ENCODE data around the gene MARCHF11. TPM values are rescaled to one million over a fixed set of nuclear protein-coding genes. Genes with fewer than 3 reads are reported as not detected.
A peak's percentile ranks its signal among the peaks of the same experiment; 100 is the strongest.

MARCHF11 gene
- total and polyA plus RNA-seq, 2 experiments from 2014 or later, result 5.1 to 6.4 TPM

- no peaks in the 10 kb centered on the region for H3K27me3 ChIP-seq
- no peak overlapping the region for H3K27ac ChIP-seq
- H3K4me1 ChIP-seq (ENCODE audit: low read depth), result no peaks in the 10 kb centered on the region
- no peaks in the 10 kb centered on the region for H3K9me3 ChIP-seq (ENCODE audit: low read depth)
- DNase-seq (ENCODE audit: low read depth in 1 of 2, low spot score in 1 of 2), result no peak
- no peak overlapping the region for H3K4me3 ChIP-seq
- TF ChIP-seq CTCF (IDR thresholded peaks at IDR 0.05; ENCODE audit: low read depth, low read length), result no peak
- H3K36me3 ChIP-seq, result no peaks in the 10 kb centered on the region
These were observed 112.2 kb downstream of the MARCHF11 start for GRCh38 chr5:16067415-16067814.

DNA sequence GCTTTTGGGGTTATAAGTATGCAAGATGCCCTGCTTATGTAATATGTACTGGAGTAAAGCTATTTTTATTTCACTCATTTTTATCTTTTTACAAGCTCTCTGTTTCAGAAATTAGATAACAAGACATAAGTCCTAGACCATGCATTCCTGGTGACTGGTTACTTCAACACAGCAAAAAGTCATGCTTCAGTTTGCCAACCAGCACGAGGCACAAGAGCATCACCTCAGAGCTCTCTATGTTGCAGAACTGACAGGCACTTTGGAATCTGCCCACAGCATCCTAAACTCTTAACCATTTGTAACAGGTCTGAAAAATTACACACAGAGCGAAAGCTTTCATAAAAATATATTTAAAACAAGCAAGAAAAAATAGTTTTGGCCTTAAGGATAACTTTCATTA, 112.8 kb downstream of the MARCHF11 start:
- no peak for TF ChIP-seq CTCF (IDR thresholded peaks at IDR 0.05; ENCODE audit: low read depth, low read length)

DNA sequence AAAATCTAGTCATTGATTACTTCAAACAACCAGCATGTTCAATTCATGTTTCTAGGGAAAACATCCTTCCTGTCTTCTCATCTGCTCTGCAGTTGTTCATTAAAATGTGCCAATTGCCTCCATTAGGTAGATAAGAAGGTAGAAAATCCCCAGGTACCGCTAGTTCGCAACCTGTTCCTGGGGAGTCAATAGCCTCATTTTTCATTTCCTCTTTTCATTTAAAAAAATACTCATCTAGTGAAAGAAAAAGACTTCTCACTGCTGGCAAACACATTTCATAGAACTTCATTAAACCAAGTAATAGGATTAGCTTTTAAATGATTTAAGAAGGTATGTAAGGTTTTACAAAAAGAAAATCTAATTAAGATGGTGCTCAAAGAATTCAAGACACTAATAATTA, 113.3 kb downstream of the MARCHF11 start:
- H3K9me3 ChIP-seq (ENCODE audit: low read depth), result no peaks in the 10 kb centered on the region
- H3K27ac ChIP-seq, result no peak overlapping the region
- H3K27me3 ChIP-seq, result no peaks in the 10 kb centered on the region
- H3K36me3 ChIP-seq, result no peaks in the 10 kb centered on the region
- DNase-seq (ENCODE audit: low read depth in 1 of 2, low spot score in 1 of 2), result no peak
- no peak overlapping the region for H3K4me3 ChIP-seq
- no peaks in the 10 kb centered on the region for H3K4me1 ChIP-seq (ENCODE audit: low read depth)
- no peak for TF ChIP-seq CTCF (IDR thresholded peaks at IDR 0.05; ENCODE audit: low read depth, low read length)

More for the DNA sequence above, 112.8 kb downstream of the MARCHF11 start:
- Histone ChIP-seq H3K27me3 (no peaks in the 10 kb centered on the region), H3K4me3 (no peak overlapping the region), H3K27ac (no peak overlapping the region), H3K4me1 (ENCODE audit: low read depth) (no peaks in the 10 kb centered on the region), H3K9me3 (ENCODE audit: low read depth) (no peaks in the 10 kb centered on the region), H3K36me3 (no peaks in the 10 kb centered on the region)
- no peak for DNase-seq (ENCODE audit: low read depth in 1 of 2, low spot score in 1 of 2)

DNA sequence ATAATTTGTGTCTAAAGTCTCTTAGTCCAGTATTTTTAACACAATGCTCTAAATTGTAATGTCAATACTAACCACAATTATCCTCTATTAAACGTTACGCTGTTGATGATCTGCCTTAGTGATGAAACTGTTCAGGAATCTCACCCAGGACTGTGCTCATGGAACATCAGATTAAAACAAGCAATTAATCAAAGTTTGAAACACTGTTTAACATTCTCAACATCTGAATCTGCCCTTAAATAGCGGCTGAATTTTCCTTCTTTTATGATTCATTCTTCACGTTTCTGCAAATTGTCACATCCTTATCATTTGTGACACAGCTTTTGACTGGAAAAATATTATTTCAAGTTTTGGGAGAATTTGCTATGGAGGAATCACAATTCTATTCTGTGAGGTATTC, 113.8 kb downstream of the MARCHF11 start:
- no peak for DNase-seq (ENCODE audit: low read depth in 1 of 2, low spot score in 1 of 2)
- no peak for TF ChIP-seq CTCF (IDR thresholded peaks at IDR 0.05; ENCODE audit: low read depth, low read length)
- Histone ChIP-seq H3K4me1 (ENCODE audit: low read depth) (no peaks in the 10 kb centered on the region), H3K27ac (no peak overlapping the region), H3K36me3 (no peaks in the 10 kb centered on the region), H3K9me3 (ENCODE audit: low read depth) (no peaks in the 10 kb centered on the region), H3K27me3 (no peaks in the 10 kb centered on the region), H3K4me3 (no peak overlapping the region)

DNA sequence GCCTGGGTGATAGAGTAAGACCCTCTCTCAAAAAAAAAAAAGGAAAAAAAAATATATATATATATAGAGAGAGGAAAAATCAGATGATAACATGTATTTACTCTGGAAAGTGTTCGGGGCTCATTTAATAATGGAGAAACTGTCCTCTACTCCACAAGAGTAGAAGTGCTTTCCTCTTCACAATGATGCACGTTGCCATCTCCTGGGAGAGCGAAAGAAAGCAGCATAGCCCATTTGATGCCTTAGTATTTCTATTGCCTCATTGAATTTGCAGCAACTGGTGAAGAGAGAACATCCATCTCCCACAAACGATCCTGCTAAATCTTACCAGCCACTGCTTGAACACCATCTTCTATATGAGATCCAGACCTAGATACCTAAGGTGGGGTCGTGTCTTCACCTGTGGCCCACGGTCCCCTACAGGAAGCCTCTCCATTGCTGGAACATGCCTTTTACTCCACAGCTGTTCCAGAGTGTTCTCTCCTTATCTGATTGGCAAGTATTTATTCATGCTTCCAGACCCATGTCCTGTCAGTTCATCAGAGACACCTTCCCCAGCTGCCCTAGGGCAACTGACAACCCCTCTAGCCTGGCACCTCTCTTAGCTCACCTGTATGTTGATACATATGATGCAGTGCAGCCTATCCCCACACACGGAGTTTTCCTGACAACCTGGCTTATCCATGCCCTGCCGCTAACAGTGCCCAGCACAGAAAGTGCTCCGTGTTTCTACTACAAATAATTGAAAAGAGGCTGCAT, 115.3 kb downstream of the MARCHF11 start:
- peak in 1 of 2 donors; percentile 2 for DNase-seq (ENCODE audit: low read depth in 1 of 2, low spot score in 1 of 2)
- Histone ChIP-seq H3K27me3 (no peaks in the 10 kb centered on the region), H3K36me3 (no peaks in the 10 kb centered on the region), H3K9me3 (ENCODE audit: low read depth) (no peaks in the 10 kb centered on the region), H3K4me3 (no peak overlapping the region), H3K27ac (no peak overlapping the region), H3K4me1 (ENCODE audit: low read depth) (no peaks in the 10 kb centered on the region)
- no peak for TF ChIP-seq CTCF (IDR thresholded peaks at IDR 0.05; ENCODE audit: low read depth, low read length)

All from cardiac muscle cell (in vitro differentiated cells and primary cell).